ENCODE results near the gene SZT2. TPM values are rescaled to one million over a fixed set of nuclear protein-coding genes. Genes with fewer than 3 reads are reported as not detected.
A peak's percentile ranks its signal among the peaks of the same experiment; 100 is the strongest.

Gene SZT2
- total RNA-seq, 1 experiment from 2014 or later: 28.4 TPM

DNA sequence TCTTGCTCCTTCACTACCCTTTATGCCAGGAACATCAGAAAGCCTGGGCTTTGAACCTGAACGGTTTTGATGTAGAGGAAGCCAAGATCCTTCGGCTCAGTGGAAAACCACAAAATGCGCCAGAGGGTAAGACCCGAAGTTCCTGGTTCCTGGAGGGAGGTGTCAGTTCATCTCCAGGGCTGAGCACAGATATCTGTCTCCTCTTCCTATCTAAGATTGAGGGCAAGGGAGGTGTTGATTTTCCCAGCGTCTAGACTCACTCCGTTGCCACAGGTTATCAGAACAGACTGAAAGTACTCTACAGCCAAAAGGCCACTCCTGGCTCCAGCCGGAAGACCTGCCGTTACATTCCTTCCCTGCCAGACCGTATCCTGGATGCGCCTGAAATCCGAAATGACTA, 30.0 kb upstream of the SZT2 start:
- ChIA-PET POLR2A (interaction anchor here (1.4 to 2.2 kb wide), 4 partner anchors 8 to 285 kb away, joined by 5 to 17 read pairs (median 14); partner anchors contain the start of genes C1orf210, ELOVL1, MED8 and SZT2), CTCF (interaction anchor here (1.4 to 2.8 kb wide), 4 partner anchors 43 to 74 kb away, joined by 3 to 25 read pairs (median 11); partner anchors contain the start of gene C1orf210)
- H3K27me3 Mint-ChIP-seq (ENCODE audit: low read depth): no peaks in the 10 kb centered on the region
- TF ChIP-seq TCF7 (CRISPR knock-in tag; IDR thresholded peaks at IDR 0.05; ENCODE audit: low read depth) (no peak), CREM (CRISPR knock-in tag; IDR thresholded peaks at IDR 0.05) (no peak), IRF2 (CRISPR knock-in tag; IDR thresholded peaks at IDR 0.05; ENCODE audit: borderline replicate concordance, low read depth) (no peak), SP1 (CRISPR knock-in tag; conservative IDR thresholded peaks at IDR 0.05) (no peak), NFATC4 (CRISPR knock-in tag; IDR thresholded peaks at IDR 0.05) (no peak), PRRX2 (CRISPR knock-in tag; IDR thresholded peaks at IDR 0.05) (no peak)
- TF ChIP-seq, protein P1, sequence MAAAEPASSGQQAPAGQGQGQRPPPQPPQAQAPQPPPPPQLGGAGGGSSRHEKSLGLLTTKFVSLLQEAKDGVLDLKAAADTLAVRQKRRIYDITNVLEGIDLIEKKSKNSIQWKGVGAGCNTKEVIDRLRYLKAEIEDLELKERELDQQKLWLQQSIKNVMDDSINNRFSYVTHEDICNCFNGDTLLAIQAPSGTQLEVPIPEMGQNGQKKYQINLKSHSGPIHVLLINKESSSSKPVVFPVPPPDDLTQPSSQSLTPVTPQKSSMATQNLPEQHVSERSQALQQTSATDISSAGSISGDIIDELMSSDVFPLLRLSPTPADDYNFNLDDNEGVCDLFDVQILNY (CRISPR knock-in tag; IDR thresholded peaks at IDR 0.05): no peak
- peak overlapping the region; percentile 91 for H3K27ac Mint-ChIP-seq
- peaks cover 61% of the 10 kb centered on the region for H3K36me3 Mint-ChIP-seq
- H3K4me1 Mint-ChIP-seq: peaks cover 29% of the 10 kb centered on the region
- H3K9me3 Mint-ChIP-seq: no peaks in the 10 kb centered on the region
- ATAC-seq (no peak), DNase-seq (ENCODE audit: low spot score) (no peak)
- peak overlapping the region; percentile 93 for H3K4me3 Mint-ChIP-seq

DNA sequence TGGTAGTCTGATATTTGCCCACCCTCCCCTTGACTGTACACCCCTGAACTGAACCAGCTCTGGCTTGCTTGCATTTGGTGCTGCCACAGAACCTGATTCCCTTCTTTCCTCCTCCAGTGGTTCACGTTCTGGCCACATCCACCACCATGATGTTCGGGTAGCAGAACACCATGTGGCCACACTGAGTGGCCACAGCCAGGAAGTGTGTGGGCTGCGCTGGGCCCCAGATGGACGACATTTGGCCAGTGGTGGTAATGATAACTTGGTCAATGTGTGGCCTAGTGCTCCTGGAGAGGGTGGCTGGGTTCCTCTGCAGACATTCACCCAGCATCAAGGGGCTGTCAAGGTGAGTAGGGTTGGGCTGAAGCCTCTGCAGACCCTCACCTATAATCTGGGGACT, 29.1 kb upstream of the SZT2 start:
- CTCF ChIA-PET: interaction anchor here (1.4 kb wide), 1 partner anchor 75 kb away, joined by 3 read pairs; the partner anchor contains the start of gene C1orf210
- Mint-ChIP-seq H3K4me3 (peak overlapping the region; percentile 93), H3K27me3 (ENCODE audit: low read depth) (no peaks in the 10 kb centered on the region), H3K36me3 (peaks cover 65% of the 10 kb centered on the region), H3K27ac (peak overlapping the region; percentile 90), H3K9me3 (no peaks in the 10 kb centered on the region), H3K4me1 (peaks cover 32% of the 10 kb centered on the region)
- POLR2A ChIA-PET: no interaction called here
- TF ChIP-seq TP53 (CRISPR knock-in tag; IDR thresholded peaks at IDR 0.05) (no peak), ATF1 (CRISPR knock-in tag; IDR thresholded peaks at IDR 0.05) (no peak), ZNF121 (CRISPR knock-in tag; IDR thresholded peaks at IDR 0.05) (no peak), ZNF219 (CRISPR knock-in tag; IDR thresholded peaks at IDR 0.05; ENCODE audit: borderline replicate concordance) (no peak), CBFB (CRISPR knock-in tag; IDR thresholded peaks at IDR 0.05; ENCODE audit: low read depth) (no peak)
- TF ChIP-seq, protein P2, sequence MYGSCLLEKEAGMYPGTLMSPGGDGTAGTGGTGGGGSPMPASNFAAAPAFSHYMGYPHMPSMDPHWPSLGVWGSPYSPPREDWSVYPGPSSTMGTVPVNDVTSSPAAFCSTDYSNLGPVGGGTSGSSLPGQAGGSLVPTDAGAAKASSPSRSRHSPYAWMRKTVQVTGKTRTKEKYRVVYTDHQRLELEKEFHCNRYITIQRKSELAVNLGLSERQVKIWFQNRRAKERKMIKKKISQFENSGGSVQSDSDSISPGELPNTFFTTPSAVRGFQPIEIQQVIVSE (CRISPR knock-in tag; IDR thresholded peaks at IDR 0.05; ENCODE audit: borderline replicate concordance): no peak
- TF ChIP-seq, protein P3, sequence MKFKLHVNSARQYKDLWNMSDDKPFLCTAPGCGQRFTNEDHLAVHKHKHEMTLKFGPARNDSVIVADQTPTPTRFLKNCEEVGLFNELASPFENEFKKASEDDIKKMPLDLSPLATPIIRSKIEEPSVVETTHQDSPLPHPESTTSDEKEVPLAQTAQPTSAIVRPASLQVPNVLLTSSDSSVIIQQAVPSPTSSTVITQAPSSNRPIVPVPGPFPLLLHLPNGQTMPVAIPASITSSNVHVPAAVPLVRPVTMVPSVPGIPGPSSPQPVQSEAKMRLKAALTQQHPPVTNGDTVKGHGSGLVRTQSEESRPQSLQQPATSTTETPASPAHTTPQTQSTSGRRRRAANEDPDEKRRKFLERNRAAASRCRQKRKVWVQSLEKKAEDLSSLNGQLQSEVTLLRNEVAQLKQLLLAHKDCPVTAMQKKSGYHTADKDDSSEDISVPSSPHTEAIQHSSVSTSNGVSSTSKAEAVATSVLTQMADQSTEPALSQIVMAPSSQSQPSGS (CRISPR knock-in tag; IDR thresholded peaks at IDR 0.05; ENCODE audit: borderline replicate concordance, low read depth): no peak
- TF ChIP-seq, protein P4, sequence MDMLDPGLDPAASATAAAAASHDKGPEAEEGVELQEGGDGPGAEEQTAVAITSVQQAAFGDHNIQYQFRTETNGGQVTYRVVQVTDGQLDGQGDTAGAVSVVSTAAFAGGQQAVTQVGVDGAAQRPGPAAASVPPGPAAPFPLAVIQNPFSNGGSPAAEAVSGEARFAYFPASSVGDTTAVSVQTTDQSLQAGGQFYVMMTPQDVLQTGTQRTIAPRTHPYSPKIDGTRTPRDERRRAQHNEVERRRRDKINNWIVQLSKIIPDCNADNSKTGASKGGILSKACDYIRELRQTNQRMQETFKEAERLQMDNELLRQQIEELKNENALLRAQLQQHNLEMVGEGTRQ (CRISPR knock-in tag; IDR thresholded peaks at IDR 0.05): no peak
- TF ChIP-seq, protein P5, sequence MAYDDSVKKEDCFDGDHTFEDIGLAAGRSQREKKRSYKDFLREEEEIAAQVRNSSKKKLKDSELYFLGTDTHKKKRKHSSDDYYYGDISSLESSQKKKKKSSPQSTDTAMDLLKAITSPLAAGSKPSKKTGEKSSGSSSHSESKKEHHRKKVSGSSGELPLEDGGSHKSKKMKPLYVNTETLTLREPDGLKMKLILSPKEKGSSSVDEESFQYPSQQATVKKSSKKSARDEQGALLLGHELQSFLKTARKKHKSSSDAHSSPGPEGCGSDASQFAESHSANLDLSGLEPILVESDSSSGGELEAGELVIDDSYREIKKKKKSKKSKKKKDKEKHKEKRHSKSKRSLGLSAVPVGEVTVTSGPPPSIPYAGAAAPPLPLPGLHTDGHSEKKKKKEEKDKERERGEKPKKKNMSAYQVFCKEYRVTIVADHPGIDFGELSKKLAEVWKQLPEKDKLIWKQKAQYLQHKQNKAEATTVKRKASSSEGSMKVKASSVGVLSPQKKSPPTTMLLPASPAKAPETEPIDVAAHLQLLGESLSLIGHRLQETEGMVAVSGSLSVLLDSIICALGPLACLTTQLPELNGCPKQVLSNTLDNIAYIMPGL (CRISPR knock-in tag; IDR thresholded peaks at IDR 0.05): no peak
- ATAC-seq (no peak), DNase-seq (ENCODE audit: low spot score) (no peak)

DNA sequence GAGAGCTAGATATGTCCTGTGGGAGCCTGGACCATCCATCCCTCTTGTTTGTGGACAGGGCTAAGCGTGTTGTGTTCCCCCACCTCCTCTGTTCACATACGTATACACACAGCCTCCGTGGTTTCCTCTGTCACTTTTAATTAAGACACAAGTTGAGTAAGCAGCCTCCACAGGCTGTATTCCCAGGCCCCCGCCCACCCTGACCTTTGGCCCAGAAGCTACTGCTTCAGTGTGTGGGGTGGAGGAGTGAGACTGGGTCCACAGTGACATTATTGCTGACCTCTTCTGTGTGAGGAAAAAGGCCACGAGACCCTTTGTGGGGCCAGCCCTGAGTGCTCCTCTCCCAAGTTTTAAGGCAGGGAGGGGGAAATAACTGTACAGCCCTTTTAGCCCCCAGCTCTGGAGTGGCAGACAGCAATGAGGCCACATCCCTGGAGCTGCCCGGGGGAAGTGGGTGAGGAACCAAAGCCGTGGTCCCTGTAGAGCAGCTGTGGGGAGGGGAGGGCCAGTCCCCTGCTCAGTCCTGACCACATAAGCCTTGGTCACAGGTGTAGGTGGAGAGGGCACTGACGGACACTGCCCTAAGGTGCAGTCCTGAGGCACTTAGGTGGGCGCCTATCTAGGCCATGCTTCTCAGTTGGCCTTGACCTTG, 26.3 kb upstream of the SZT2 start:
- H3K36me3 Mint-ChIP-seq: peaks cover 53% of the 10 kb centered on the region
- POLR2A ChIA-PET: no interaction called here
- TF ChIP-seq CBFB (CRISPR knock-in tag; IDR thresholded peaks at IDR 0.05; ENCODE audit: low read depth) (no peak), PRRX2 (CRISPR knock-in tag; IDR thresholded peaks at IDR 0.05) (0 out of 2 replicates have a peak, but pooled peaks have one; percentile 48), EMX1 (CRISPR knock-in tag; IDR thresholded peaks at IDR 0.05) (peak; percentile 73), CREM (CRISPR knock-in tag; IDR thresholded peaks at IDR 0.05) (0 out of 2 replicates have a peak, but pooled peaks have one; percentile 35)
- TF ChIP-seq, protein P6, sequence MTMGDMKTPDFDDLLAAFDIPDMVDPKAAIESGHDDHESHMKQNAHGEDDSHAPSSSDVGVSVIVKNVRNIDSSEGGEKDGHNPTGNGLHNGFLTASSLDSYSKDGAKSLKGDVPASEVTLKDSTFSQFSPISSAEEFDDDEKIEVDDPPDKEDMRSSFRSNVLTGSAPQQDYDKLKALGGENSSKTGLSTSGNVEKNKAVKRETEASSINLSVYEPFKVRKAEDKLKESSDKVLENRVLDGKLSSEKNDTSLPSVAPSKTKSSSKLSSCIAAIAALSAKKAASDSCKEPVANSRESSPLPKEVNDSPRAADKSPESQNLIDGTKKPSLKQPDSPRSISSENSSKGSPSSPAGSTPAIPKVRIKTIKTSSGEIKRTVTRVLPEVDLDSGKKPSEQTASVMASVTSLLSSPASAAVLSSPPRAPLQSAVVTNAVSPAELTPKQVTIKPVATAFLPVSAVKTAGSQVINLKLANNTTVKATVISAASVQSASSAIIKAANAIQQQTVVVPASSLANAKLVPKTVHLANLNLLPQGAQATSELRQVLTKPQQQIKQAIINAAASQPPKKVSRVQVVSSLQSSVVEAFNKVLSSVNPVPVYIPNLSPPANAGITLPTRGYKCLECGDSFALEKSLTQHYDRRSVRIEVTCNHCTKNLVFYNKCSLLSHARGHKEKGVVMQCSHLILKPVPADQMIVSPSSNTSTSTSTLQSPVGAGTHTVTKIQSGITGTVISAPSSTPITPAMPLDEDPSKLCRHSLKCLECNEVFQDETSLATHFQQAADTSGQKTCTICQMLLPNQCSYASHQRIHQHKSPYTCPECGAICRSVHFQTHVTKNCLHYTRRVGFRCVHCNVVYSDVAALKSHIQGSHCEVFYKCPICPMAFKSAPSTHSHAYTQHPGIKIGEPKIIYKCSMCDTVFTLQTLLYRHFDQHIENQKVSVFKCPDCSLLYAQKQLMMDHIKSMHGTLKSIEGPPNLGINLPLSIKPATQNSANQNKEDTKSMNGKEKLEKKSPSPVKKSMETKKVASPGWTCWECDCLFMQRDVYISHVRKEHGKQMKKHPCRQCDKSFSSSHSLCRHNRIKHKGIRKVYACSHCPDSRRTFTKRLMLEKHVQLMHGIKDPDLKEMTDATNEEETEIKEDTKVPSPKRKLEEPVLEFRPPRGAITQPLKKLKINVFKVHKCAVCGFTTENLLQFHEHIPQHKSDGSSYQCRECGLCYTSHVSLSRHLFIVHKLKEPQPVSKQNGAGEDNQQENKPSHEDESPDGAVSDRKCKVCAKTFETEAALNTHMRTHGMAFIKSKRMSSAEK (CRISPR knock-in tag; IDR thresholded peaks at IDR 0.05; ENCODE audit: borderline replicate concordance): 0 out of 2 replicates have a peak, but pooled peaks have one; percentile 47
- TF ChIP-seq, protein P7, sequence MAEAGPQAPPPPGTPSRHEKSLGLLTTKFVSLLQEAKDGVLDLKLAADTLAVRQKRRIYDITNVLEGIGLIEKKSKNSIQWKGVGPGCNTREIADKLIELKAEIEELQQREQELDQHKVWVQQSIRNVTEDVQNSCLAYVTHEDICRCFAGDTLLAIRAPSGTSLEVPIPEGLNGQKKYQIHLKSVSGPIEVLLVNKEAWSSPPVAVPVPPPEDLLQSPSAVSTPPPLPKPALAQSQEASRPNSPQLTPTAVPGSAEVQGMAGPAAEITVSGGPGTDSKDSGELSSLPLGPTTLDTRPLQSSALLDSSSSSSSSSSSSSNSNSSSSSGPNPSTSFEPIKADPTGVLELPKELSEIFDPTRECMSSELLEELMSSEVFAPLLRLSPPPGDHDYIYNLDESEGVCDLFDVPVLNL (CRISPR knock-in tag; IDR thresholded peaks at IDR 0.05; ENCODE audit: borderline replicate concordance, low read depth): no peak

More for the DNA sequence above, 26.3 kb upstream of the SZT2 start:
- no peaks in the 10 kb centered on the region for H3K9me3 Mint-ChIP-seq
- no peak for ATAC-seq
- no peak for DNase-seq (ENCODE audit: low spot score)
- peaks cover 41% of the 10 kb centered on the region for H3K4me1 Mint-ChIP-seq
- H3K27ac Mint-ChIP-seq: peak overlapping the region; percentile 44
- H3K27me3 Mint-ChIP-seq (ENCODE audit: low read depth): no peaks in the 10 kb centered on the region
- no peak overlapping the region for H3K4me3 Mint-ChIP-seq
- CTCF ChIA-PET: interaction anchor here (1.5 kb wide), 1 partner anchor 51 kb away, joined by 7 read pairs; no protein-coding TSS in a partner anchor

Measured in WTC11 (cell line).